ENCODE measurements around the gene HDAC5.

The HDAC5 gene

GRCh38 chr17:44029736-44030135 is 93.7 kb downstream of the HDAC5 start:
- DNase-seq (ENCODE audit: low read depth), result no peak

Measured in T follicular helper cell (primary cell).